Urinary bladder (tissue), 4 donors: ENCODE measurements around the gene CYREN. TPM values are rescaled to one million over a fixed set of nuclear protein-coding genes. Genes with fewer than 3 reads are reported as not detected.

ENCODE experiments used
- DNase-seq: peaks from one replicate; pipeline ENCODE4 v3.0.0-alpha.2; 2015; ENCODE audit errors: extremely low spot score
- H3K27ac ChIP-seq: one replicate; pipeline ENCODE4 v1.5.1; 2013; ENCODE audit warnings: low read depth, mild to moderate bottlenecking, moderate library complexity
- H3K36me3 ChIP-seq: one replicate; pipeline ENCODE4 v1.6.1; 2013; ENCODE audit warnings: mild to moderate bottlenecking, moderate library complexity; ENCODE audit not compliant: insufficient read depth
- H3K4me1 ChIP-seq: one replicate; pipeline ENCODE4 v1.6.1; 2013; ENCODE audit warnings: mild to moderate bottlenecking, moderate library complexity; ENCODE audit not compliant: insufficient read depth
- H3K4me3 ChIP-seq: one replicate; pipeline ENCODE4 v1.5.1; 2013; ENCODE audit warnings: low read depth, low read length
- WGBS: extraction: QIAGEN DNeasy Blood & Tissue Kit; methylation state at CpG from one replicate; pipeline ENCODE4 v1.1.7; 2013; 5-methylcytosine and 5-hydroxymethylcytosine counted together
- polyA plus RNA-seq: library from polyadenylated mRNA; stranded (reverse); fragments of 200-250 nt; gene quantifications from one replicate; pipeline ENCODE4 v1.2.3, GENCODE V29; 2013
- total RNA-seq: library from RNA; depleted of rRNA; stranded (reverse); fragments of >200 nt; gene quantifications from one replicate; pipeline ENCODE4 v1.2.3, GENCODE V29; 2014
- donor health status: healthy with polysubstance abuse.
- donor health status: healthy.

The CYREN gene
- total and polyA plus RNA-seq, 2 donors = 22.0 to 33.5 TPM

GRCh38 chr7:135165862-135166261, 4.6 kb downstream of the CYREN start:
- WGBS = 83% methylated on average over 4 of the region's 4 CpGs
- no peak for DNase-seq
- no peaks in the 10 kb centered on the region for H3K36me3 ChIP-seq
- H3K4me1 ChIP-seq = no peaks in the 10 kb centered on the region
- no peak overlapping the region for H3K27ac ChIP-seq
- H3K4me3 ChIP-seq = no peak overlapping the region

- Histone ChIP-seq H3K36me3 (no peaks in the 10 kb centered on the region), H3K4me3 (no peak overlapping the region), H3K4me1 (peaks cover 2% of the 10 kb centered on the region), H3K27ac (no peak overlapping the region)
- WGBS = 85% methylated on average over 18 of the region's 18 CpGs
- DNase-seq = no peak
Observed at GRCh38 chr7:135164357-135165061, 6.0 kb downstream of the CYREN start.

- no peak overlapping the region for H3K4me3 ChIP-seq
- no peaks in the 10 kb centered on the region for H3K36me3 ChIP-seq
- 96% methylated on average over 2 of the region's 2 CpGs for WGBS
- H3K27ac ChIP-seq = no peak overlapping the region
- no peak for DNase-seq
- H3K4me1 ChIP-seq = peaks cover 2% of the 10 kb centered on the region
Observed at GRCh38 chr7:135162382-135163001, 8.0 kb downstream of the CYREN start.

- no peak for DNase-seq
- Histone ChIP-seq H3K36me3 (no peaks in the 10 kb centered on the region), H3K4me3 (no peak overlapping the region), H3K27ac (no peak overlapping the region), H3K4me1 (peaks cover 2% of the 10 kb centered on the region)
- WGBS = 87% methylated on average over 6 of the region's 6 CpGs
Observed at GRCh38 chr7:135161669-135162068, 8.8 kb downstream of the CYREN start.

- Histone ChIP-seq H3K36me3 (no peaks in the 10 kb centered on the region), H3K4me1 (peaks cover 2% of the 10 kb centered on the region), H3K27ac (peak overlapping the region; percentile 68), H3K4me3 (no peak overlapping the region)
- 59% methylated on average over 9 of the region's 9 CpGs for WGBS
- DNase-seq = no peak
Observed at GRCh38 chr7:135160858-135161653, 9.5 kb downstream of the CYREN start.

GRCh38 chr7:135160098-135160857, 10.2 kb downstream of the CYREN start:
- 60% methylated on average over 5 of the region's 5 CpGs for WGBS
- no peak for DNase-seq
- Histone ChIP-seq H3K4me1 (peaks cover 2% of the 10 kb centered on the region), H3K4me3 (no peak overlapping the region), H3K36me3 (no peaks in the 10 kb centered on the region), H3K27ac (peak overlapping the region; percentile 68)

GRCh38 chr7:135159359-135160085, 11.0 kb downstream of the CYREN start:
- Histone ChIP-seq H3K4me3 (no peak overlapping the region), H3K27ac (no peak overlapping the region), H3K4me1 (peaks cover 2% of the 10 kb centered on the region), H3K36me3 (no peaks in the 10 kb centered on the region)
- WGBS = 93% methylated on average over 2 of the region's 2 CpGs
- DNase-seq = no peak

- Histone ChIP-seq H3K27ac (no peak overlapping the region), H3K4me1 (peaks cover 2% of the 10 kb centered on the region), H3K36me3 (no peaks in the 10 kb centered on the region), H3K4me3 (no peak overlapping the region)
- 76% methylated on average over 6 of the region's 6 CpGs for WGBS
- no peak for DNase-seq
Observed at GRCh38 chr7:135158874-135159273, 11.6 kb downstream of the CYREN start.

- no peaks in the 10 kb centered on the region for H3K36me3 ChIP-seq
- no peak overlapping the region for H3K4me3 ChIP-seq
- 100% methylated on average over 1 of the region's 1 CpG for WGBS
- H3K27ac ChIP-seq = no peak overlapping the region
- DNase-seq = no peak
- peaks cover 2% of the 10 kb centered on the region for H3K4me1 ChIP-seq
Observed at GRCh38 chr7:135158141-135158655, 12.3 kb downstream of the CYREN start.

- peaks cover 2% of the 10 kb centered on the region for H3K4me1 ChIP-seq
- H3K4me3 ChIP-seq = no peak overlapping the region
- no peak overlapping the region for H3K27ac ChIP-seq
- no peaks in the 10 kb centered on the region for H3K36me3 ChIP-seq
- DNase-seq = no peak
- WGBS = 85% methylated on average over 1 of the region's 1 CpG
Observed at GRCh38 chr7:135156290-135156689, 14.2 kb downstream of the CYREN start.

- WGBS = 95% methylated on average over 1 of the region's 1 CpG
- Histone ChIP-seq H3K27ac (no peak overlapping the region), H3K36me3 (no peaks in the 10 kb centered on the region), H3K4me1 (no peaks in the 10 kb centered on the region), H3K4me3 (no peak overlapping the region)
- DNase-seq = no peak
Observed at GRCh38 chr7:135154734-135155133, 15.8 kb downstream of the CYREN start.

- Histone ChIP-seq H3K36me3 (no peaks in the 10 kb centered on the region), H3K4me1 (no peaks in the 10 kb centered on the region), H3K4me3 (no peak overlapping the region), H3K27ac (no peak overlapping the region)
- no peak for DNase-seq
- WGBS = 96% methylated on average over 1 of the region's 1 CpG
Observed at GRCh38 chr7:135152442-135152841, 18.1 kb downstream of the CYREN start.

- DNase-seq = no peak
- H3K27ac ChIP-seq = no peak overlapping the region
Observed at GRCh38 chr7:135151533-135151932, 19.0 kb downstream of the CYREN start.

More at GRCh38 chr7:135151533-135151932, 19.0 kb downstream of the CYREN start:
- H3K36me3 ChIP-seq = no peaks in the 10 kb centered on the region
- no peaks in the 10 kb centered on the region for H3K4me1 ChIP-seq
- no peak overlapping the region for H3K4me3 ChIP-seq
- 83% methylated on average over 6 of the region's 6 CpGs for WGBS
